ENCODE measurements around the gene HDDC3.

GRCh38 chr15:90880381-90881145 is 51.8 kb downstream of the HDDC3 start:
- TF ChIP-seq CTCF (IDR thresholded peaks at IDR 0.05) (no peak), POLR2A (IDR thresholded peaks at IDR 0.05) (no peak)

Measured in heart left ventricle (tissue), 13 donors.